GM18867 (cell line): Measurements from ENCODE around the gene VSIR.

Source experiments
- ATAC-seq: cut with Tn5 transposase; IDR thresholded peaks from one replicate; pipeline ENCODE4 v1.9.1; 2021; ENCODE audit warnings: mild to moderate bottlenecking, moderate library complexity; ENCODE audit not compliant: unreplicated experiment

The VSIR gene

DNA sequence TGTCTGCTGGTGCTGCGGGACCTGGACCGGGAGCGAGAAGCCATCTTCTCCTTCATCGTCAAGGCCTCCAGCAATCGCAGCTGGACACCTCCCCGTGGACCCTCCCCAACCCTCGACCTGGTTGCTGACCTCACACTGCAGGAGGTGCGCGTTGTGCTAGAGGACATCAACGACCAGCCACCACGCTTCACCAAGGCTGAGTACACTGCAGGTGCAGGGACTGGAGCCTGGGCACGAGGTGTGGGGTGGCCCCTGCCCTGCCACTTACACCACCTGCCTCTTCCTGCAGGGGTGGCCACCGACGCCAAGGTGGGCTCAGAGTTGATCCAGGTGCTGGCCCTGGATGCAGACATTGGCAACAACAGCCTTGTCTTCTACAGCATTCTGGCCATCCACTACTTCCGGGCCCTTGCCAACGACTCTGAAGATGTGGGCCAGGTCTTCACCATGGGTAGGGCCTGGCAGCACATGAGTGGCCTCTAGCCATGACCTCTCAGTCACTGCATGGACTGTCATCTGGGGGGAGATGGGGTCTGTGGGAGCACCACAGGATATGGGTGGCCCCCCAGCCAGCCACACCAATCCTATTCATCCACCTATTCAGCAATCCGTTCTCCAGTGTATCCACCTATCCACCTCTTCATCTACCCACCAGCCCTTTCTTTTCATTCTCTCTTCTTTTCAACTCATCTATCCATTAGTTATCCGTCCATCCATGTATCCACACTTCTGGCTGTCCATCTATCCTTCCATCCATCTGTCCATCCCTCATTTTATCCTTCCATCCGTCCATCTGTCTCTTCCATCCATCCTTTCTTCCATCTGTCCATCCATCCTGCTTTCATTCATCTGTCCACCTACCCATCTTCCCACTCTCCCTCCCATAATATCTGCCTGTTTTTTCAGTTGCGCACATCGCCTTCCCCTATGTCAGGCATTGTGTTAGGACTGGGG, 34.5 kb upstream of the VSIR start:
- no peak for ATAC-seq

DNA sequence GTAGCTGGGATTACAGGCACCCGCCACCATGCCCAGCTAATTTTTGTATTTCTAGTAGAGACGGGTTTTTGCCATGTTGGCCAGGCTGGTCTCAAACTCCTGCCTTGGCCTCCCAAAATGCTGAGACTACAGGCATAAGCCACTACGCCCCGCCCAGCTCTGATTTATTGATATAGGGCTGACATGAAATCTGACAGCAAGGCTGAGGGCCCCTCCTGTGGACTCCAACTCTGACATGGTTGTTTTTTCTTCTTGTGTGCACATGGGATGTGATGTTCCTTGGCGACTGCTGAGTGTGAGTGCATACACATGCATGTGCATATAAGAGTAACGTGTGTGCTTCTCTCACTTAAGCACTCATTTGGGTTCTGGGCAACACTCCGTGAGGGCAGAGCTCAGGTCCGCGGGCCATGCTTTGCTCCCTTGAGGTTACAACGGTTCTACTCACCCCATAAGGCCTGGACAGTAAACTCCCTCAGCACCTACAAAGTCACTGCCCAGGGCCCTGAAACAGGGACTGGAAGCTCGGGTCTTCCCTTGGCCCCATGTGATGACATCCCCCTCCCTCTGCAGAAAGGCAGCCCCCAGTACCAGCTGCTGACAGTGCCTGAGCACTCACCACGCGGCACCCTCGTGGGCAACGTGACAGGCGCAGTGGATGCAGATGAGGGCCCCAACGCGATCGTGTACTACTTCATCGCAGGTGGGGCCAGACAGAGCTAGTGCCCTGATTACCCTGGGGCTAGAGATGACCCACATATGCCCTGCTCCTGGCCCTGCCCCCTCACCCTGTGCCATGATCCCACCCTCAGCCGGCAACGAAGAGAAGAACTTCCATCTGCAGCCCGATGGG, 33.6 kb upstream of the VSIR start:
- no peak for ATAC-seq

DNA sequence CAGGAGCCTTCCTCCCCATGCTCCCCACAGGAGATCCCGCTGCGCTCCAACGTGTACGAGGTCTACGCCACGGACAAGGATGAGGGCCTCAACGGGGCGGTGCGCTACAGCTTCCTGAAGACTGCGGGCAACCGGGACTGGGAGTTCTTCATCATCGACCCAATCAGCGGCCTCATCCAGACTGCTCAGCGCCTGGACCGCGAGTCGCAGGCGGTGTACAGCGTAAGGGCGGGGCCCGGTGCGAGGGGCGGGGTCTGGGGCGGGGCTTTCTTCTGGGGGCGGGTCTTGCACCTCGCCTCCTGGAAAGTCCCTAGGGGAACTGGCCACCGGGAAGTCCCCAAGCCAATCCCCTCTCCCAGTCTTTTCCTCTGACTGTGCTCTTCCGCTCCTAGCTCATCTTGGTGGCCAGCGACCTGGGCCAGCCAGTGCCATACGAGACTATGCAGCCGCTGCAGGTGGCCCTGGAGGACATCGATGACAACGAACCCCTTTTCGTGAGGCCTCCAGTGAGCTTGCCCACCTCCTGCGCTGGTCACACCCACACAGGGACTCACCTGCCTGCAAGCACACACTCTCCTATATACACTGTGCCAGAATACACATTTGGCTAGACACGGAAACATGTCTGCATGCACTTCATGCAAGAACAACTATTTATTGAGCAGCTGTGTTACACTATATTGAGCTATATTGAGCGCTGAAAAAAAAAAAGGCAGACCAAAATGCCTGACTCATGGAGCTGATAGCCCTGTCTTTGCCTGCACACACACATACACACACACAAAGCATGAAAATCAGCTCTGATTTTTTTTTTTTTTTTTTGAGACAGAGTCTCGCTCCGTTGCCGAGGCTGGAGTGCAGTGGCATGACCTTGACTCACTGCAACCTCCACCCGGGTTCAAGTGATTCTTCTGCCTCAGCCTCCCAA, 32.7 kb upstream of the VSIR start:
- no peak for ATAC-seq

DNA sequence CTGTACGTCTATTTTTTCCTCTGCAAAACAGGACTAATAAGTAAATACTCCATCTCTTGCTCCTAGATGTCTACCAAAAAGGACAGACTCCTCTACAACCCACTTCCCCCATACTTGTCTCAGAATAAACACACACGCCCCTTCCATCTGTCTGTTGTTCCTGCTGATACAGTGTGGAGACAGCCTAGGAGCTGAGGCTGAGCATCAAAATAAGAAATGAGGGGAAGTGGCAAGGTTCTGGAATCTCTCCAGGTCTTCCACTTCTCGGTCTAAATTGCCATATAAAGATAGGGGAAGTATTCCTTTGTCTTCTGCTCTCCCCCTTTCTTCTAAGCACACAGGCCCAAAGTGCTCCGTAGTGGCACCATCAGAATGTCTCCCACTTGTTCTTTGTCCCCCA, 30.8 kb upstream of the VSIR start:
- no peak for ATAC-seq

DNA sequence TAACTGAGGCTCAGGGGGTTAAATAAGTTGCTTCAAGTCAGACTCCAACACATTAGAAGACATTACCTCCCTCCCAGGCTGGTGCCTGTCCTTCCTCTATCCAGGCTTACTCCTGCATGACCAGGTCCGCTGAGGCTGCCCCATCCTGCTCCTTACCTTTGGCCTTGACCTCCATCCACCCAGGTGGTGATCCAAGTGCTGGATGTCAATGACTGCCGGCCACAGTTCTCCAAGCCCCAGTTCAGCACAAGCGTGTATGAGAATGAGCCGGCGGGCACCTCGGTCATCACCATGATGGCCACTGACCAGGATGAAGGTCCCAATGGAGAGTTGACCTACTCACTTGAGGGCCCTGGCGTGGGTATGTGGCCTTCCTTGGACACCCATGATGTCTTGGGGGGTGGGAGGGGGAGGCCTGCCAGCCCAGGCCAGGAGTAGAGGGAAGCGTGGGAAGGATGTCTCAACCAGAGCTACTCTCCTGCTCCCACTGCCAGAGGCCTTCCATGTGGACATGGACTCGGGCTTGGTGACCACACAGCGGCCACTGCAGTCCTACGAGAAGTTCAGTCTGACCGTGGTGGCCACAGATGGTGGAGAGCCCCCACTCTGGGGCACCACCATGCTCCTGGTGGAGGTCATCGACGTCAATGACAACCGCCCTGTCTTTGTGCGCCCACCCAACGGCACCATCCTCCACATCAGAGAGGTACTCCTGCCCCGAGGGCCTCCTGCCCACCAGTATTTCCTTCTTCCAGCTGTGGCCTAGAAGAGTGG, 29.6 kb upstream of the VSIR start:
- ATAC-seq = no peak

DNA sequence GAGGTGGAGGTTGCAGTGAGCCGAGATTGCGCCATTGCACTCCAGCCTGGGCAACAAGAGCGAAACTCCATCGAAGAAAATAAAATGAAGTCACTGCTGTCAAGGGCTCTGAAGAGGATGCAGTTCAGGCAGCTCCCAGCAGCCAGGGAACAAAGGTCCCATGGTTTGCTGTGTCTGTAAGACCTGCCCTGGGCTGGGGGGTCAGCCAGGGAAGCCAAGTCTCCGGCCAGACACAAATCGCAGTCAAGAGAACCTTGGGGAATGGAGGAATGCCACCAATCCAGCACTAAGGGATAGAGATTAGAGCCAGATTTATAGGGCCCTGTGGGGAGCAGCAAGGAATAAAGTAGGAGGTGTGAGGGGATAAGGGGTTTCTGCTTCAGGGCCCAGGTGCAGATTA, 28.9 kb upstream of the VSIR start:
- ATAC-seq = no peak

DNA sequence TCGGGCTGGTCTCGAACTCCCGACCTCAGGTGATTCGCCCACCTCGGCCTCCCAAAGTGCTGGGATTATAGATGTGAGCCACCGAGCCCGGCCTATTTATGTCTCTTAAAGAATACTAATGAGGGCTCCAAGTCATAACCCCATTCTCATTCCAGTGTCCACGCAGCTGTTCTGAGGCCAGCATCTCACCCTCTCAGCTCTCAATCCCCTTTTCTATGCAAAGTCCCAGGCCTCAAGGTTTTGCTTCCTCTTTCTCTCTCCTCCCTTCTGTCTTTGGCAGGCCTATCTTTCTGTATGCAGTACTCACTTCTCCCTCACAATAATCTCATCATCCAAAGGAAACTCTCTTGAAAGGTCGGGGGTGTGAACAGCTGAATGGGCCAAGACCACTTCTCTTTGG, 28.0 kb upstream of the VSIR start:
- peak; percentile 85 for ATAC-seq

DNA sequence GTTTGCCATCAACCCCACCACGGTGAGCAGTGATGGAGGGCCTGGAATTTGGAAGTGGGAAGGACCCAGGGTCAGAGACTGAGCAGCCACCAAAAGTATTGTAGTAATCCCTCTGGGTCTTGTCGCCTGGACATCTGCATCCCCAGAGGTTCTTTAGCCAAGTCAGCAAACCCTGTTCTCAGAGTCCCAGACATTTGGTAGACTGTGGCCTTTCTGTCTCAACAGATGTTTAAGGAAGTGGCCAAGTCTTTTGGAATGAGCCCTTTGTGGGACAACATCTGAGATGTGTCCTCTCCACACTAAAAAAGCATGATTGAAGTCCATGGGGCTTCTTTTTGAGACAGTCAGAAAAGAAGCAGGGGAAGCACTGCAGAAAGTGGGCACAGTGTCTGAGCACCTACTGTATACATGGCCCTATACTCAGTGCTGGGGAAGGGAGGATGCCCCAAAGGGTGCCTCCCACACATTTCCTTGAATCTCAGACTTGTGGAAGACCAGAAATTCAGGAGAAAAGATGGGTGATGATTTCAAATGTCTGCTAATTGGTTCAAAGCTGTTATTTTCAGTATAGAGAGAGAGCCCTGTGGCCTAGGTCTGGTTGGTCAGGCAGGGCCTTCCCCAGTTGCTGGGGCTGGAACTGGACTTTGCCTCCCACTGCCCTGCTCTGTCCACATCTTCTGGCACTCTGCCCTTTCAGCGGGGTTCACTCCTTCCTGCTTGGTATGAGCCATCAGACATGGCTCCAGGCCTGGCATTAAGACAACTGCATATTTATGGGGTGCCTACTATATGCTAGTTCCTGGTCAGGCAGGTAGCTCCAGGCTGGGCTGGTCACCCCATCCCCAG, 26.5 kb upstream of the VSIR start:
- no peak for ATAC-seq

DNA sequence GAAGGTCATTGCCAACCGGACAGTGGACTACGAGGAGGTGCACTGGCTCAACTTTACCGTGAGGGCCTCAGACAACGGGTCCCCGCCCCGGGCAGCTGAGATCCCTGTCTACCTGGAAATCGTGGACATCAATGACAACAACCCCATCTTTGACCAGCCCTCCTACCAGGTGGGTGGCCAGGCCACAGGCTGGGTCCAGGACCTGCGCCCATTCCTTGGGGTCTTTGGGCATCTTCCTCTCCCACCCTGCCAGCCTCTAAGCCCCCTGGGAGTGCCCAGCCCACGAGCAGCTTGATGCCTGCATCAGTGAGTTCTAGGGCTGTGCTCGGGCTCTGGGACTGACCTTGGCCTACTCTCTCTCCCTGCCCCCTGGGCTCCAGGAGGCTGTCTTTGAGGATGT, 25.8 kb upstream of the VSIR start:
- no peak for ATAC-seq

DNA sequence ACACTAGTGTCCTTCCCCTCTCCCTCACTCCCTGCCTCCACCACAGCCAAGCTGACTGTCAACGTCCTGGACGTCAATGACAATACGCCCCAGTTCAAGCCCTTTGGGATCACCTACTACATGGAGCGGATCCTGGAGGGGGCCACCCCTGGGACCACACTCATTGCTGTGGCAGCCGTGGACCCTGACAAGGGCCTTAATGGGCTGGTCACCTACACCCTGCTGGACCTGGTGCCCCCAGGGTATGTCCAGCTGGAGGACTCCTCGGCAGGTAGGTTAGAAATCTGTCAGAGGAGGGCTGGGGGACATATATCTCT, 24.9 kb upstream of the VSIR start:
- no peak for ATAC-seq

DNA sequence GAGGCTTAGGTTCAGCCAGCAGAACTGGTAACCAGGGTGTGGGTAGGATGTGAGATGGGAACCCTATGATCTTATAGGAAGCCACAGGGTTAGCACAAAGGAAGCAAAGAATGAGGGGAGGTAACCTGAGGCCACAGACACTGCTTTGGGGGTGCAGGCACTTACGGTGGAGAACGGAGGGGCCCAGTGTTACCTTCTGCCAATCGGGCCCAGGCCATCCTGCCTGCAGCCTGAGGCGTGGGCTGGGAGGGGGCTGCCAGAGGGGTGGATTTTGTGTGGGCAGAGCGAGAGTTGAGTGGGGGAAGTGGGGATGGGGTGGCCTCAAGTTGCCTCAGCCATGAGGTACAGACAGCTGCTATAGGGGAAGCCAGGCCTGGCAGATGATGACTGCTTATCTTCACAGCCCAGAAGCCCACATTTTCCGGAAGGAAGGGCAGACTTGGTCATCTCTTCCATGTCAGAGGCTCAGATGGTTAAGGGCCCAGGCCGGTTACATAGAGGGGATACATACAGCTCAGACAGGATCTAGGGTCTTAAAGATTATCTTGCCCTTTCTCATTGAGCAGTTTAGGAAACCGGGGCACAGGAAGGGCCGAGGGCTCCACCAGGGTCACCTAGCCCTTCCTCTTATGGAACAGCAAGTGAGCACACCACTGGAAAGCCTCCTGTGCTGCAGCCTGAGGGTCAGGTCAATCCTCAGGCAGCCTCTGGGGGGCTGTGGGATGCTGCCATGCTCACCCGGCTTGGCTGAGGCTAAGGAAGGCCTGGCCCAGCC, 24.4 kb upstream of the VSIR start:
- ATAC-seq = no peak

DNA sequence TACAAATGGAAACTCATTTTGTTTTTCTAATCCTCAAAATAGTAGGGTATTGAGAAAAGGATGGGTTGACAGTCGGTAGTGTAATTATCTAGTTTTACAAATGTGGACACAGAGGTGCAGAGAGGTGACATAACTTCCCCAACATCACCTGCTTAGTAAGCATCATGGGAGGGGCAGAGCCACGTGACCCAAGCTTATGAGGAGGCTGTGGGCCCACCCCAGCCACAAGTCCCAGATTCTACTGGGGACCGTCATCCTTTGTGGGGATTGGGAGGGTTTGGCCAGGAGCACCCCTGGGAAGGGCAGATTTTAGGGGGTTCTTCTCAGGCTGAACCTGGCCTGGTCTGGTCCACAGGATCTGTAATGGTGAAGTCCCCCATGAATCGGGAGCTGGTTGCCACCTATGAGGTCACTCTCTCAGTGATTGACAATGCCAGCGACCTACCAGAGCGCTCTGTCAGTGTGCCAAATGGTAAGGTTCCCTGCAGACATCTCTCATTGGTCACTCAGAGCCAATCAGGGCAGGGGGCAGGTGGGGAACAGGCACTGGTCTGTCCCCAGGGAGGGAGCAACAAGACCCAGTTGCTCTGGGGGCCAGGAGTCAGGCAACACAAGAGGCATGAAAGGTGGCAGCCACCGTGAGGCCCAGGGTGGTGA, 23.6 kb upstream of the VSIR start:
- ATAC-seq = no peak

DNA sequence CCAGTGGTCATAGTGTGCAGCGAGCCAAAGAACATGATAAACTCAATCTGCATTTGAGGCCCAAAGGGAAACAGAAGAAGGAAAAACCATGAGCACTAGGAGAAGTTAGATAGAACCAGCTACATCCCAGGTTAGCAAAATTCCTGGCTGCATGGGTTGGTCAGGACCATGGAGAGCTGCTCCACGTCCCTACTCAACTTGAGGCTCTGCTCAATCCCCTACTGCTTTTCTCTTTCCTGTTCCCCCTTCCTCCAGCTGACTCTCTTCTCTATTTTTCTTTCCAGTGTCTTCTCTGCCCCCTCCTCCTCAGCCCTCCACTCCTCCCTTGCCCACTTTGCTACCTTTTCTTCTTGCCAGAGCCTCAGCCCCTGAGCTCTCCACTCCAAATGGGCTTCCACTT, 21.9 kb upstream of the VSIR start:
- ATAC-seq = no peak

DNA sequence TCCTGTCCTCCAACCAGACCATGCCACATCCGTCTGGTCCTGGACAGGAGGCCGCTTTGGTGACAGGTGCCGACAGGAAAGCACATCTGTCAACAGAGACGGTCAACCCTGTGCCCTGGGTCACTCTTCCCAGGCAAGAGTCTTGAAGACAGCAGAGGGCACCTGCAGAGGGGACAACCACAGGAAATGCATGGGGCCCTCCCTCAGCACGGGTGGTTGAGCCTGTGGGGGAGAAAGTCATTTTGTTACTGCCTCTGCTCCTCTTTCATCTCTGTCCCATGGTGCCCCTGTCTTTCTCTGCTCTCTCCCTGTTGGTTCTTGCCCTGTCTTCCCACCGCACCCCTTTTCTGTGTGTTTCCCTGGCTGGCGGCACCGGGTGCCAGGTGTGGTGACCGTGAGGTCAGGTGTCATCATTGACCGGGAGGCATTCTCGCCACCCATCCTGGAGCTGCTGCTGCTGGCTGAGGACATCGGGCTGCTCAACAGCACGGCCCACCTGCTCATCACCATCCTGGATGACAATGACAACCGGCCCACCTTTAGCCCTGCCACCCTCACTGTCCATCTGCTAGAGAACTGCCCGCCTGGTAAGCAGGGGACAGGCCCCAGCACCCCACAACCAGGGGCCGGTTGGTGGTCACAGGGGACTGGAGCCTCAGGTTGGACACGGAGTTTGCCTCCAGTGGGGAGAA, 17.6 kb upstream of the VSIR start:
- no peak for ATAC-seq

DNA sequence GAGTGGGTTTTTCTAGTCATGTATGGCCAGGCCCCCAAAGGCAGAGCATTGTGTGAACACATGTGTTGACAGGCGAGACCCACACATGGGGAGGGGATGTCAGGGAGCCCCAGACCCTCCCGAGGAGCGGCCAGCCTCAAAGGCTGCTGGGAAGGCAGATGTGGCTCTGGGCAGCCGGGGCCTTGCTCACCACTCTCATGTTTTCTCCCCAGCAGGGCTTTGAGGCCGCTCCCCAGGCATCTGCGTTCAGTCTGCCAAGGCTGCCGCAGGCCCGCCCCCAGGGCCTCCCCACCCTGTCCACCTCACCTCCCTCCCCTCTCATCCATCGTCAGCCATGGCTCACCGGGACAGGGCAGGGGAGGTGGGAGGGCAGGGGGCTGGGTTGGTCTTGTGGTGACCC, 16.6 kb upstream of the VSIR start:
- no peak for ATAC-seq

DNA sequence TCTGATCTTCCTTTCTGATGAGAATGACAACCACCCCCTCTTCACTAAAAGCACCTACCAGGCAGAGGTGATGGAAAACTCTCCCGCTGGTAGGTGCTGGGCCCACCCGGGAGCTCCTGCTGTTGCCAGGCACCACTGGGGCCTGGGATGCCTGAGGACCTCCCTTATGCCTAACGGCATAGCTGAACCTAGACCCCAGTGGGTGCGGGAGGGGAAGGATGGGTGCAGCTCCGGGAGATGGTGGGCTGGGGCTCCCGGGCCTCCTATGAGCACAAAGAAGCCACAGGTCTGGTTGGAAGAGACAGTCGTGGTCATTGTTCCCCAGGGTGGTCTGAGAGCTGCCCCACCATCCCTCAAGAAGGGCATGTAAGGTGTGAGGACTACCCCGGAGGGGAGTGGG, 15.6 kb upstream of the VSIR start:
- ATAC-seq = no peak

DNA sequence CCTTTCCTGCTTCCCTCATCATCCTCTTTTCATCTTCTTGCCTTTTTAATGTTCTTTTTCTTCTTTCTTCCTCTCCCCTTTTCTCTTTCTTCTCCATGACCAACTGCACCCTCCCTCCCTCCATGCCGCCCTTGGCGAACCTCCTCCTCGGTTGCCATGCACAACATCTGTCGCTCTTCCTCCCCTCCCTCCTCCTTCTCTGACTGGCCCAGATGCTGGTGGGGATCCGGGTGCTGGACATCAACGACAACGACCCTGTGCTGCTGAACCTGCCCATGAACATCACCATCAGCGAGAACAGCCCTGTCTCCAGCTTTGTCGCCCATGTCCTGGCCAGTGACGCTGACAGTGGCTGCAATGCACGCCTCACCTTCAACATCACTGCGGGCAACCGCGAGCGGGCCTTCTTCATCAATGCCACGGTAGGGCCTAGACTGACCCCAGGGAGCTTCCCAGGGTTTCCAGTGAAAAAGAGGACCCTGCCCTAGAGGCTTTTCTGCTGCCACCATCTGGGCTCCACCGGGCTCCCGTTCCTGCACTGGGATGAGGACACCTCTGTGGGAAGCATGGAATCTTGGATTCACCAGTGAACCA, 11.5 kb upstream of the VSIR start:
- no peak for ATAC-seq
